Astrocyte of the spinal cord (primary cell): ENCODE results near the gene ADK.

Experiments used
- DNase-seq: peaks from one replicate; pipeline ENCODE4 v3.0.0; 2011; ENCODE audit warnings: low read depth, low spot score
- H3K4me3 ChIP-seq: 2 replicates; pipeline ENCODE4 v1.5.1; 2011; ENCODE audit warnings: low read depth, mild to moderate bottlenecking, low read length, moderate library complexity
- in situ Hi-C: cut with HindIII; loops from 2 replicates; pipeline ENCODE4 v1.10.0; 2017; ENCODE audit warnings: low sequenced_read_pairs
- TF ChIP-seq, protein P1 (sequence below): IDR thresholded peaks from 2 replicates; pipeline ENCODE4 v1.5.1; 2012; ENCODE audit warnings: low read depth, mild to moderate bottlenecking, low read length, inconsistent platforms

ADK gene

GRCh38 chr10:74683067-74683466 lies 532.0 kb downstream of the ADK start:
- no peak overlapping the region for H3K4me3 ChIP-seq
- TF ChIP-seq, protein P1, sequence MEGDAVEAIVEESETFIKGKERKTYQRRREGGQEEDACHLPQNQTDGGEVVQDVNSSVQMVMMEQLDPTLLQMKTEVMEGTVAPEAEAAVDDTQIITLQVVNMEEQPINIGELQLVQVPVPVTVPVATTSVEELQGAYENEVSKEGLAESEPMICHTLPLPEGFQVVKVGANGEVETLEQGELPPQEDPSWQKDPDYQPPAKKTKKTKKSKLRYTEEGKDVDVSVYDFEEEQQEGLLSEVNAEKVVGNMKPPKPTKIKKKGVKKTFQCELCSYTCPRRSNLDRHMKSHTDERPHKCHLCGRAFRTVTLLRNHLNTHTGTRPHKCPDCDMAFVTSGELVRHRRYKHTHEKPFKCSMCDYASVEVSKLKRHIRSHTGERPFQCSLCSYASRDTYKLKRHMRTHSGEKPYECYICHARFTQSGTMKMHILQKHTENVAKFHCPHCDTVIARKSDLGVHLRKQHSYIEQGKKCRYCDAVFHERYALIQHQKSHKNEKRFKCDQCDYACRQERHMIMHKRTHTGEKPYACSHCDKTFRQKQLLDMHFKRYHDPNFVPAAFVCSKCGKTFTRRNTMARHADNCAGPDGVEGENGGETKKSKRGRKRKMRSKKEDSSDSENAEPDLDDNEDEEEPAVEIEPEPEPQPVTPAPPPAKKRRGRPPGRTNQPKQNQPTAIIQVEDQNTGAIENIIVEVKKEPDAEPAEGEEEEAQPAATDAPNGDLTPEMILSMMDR = no peak
- in situ Hi-C loops = no loop called here

DNA sequence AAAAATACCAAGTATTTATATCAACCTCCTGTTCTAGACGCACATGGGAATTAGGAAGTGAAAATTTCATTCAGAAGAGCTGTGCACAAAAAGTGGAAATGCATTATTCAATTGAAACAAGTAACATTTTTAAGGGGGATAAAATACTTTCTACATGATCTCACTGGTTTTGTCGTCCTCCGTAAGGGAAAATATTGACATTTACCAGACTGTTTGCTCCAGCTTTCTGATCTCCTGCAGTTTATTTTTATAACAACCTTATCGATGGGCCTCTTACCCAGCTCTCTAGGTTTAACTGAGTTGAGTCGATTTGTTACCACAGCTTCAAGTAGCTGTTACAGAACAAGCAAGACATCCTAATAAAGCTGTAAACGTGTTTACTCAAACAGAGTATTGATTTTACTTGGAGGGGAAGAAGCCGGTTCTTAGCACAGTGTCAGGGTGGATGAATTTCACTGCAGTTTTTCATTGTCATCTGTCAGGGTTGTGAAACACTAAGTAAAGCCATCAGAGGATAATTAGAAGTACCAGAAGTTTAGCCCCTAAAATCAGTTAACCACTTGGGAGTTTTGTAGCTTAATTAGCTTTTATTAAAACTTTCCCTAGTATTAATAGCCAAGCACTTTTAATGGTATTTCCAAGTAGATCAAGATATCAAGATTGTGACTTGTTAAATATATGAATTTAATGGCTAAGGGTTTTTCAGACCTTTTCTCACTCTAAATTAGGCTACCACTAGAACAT lies 532.8 kb downstream of the ADK start:
- TF ChIP-seq, protein P1 = no peak
- in situ Hi-C loops = no loop called here
- no peak overlapping the region for H3K4me3 ChIP-seq
- no peak for DNase-seq

More at GRCh38 chr10:74683067-74683466, 532.0 kb downstream of the ADK start:
- DNase-seq = no peak

DNA sequence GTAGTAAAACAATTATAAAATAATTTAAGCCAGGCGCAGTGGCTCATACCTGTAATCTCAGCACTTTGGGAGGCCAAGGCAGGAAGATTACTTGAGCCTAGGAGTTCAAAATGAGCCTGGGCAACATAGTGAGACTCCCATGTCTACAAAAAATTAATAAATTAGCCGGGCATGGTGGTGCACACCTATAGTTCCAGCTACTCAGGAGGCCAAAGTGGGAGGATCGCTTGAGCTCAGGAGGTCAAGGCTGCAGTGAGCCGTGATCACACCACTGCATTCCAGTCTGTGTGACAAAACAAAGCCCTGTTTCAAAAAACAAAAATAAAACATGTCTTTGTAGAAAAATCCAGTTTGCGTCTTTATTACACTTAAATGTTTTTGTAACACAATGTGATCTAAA lies 533.4 kb downstream of the ADK start:
- in situ Hi-C loops = no loop called here
- H3K4me3 ChIP-seq = no peak overlapping the region
- DNase-seq = no peak
- TF ChIP-seq, protein P1 = no peak

GRCh38 chr10:74685564-74685963 lies 534.5 kb downstream of the ADK start:
- DNase-seq = no peak
- TF ChIP-seq, protein P1 = no peak
- in situ Hi-C loops = no loop called here
- H3K4me3 ChIP-seq = no peak overlapping the region

GRCh38 chr10:74690393-74690792 lies 539.4 kb downstream of the ADK start:
- no peak for DNase-seq
- in situ Hi-C loops = no loop called here
- no peak overlapping the region for H3K4me3 ChIP-seq
- TF ChIP-seq, protein P1 = no peak

DNA sequence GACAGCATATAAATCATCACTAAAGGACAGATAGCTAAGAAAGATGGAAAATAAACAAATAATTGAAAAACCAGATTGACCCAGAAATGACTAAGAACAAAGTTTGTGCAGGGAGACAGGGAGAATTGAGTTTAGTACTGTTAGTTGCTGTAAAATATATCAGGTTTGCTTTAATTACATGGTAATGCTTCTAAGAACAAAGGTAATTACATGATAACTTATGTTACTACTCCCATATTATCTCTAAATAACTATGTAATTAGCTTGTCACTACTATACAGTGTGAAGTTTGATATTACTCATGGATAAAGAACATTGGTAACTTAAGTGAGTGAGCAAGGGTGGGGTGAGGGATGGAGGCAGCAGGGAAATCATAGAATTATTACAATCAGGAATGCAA lies 540.1 kb downstream of the ADK start:
- in situ Hi-C loops = no loop called here
- H3K4me3 ChIP-seq = no peak overlapping the region
- TF ChIP-seq, protein P1 = no peak
- DNase-seq = no peak
